PFSK-1 (cell line): ENCODE data around the gene CTTNBP2.

ENCODE experiments used
- POLR2AphosphoS5 ChIP-seq: IDR thresholded peaks from 2 replicates; pipeline ENCODE4 v1.6.1; 2012; ENCODE audit warnings: low read depth, mild to moderate bottlenecking, control low read depth, low read length, moderate library complexity
- TAF1 ChIP-seq: IDR thresholded peaks from 2 replicates; pipeline ENCODE4 v1.6.1; 2012; ENCODE audit warnings: low read length, control low read depth, borderline replicate concordance; ENCODE audit not compliant: insufficient read depth

DNA sequence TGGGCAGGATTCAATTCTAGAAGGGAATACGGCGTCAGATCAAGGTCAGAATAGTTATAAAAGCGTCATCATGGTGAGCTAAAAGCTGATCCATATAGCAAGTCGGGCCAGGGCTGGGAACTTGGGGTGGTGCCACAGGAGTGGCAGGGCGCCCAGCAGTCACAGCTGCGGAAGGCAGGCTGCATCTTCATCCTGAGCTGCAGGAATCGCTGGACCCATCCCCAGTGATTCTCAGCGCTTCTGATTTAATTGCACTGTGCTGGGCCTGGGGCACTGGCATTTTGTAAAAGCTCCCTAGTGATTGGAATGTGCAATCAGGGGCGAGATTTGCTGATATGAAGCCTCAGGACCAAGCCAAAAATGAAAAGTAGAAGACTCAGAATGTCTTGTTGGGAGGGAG is 135.3 kb downstream of the CTTNBP2 start:
- TF ChIP-seq POLR2AphosphoS5 (no peak), TAF1 (no peak)
